ENCODE data around the gene CAMSAP3.

The CAMSAP3 gene

GRCh38 chr19:7645163-7645562 is 49.5 kb downstream of the CAMSAP3 start:
- no peak overlapping the region for H3K4me3 ChIP-seq (ENCODE audit: low read length)
- H3K4me1 ChIP-seq (ENCODE audit: insufficient read depth, low read length), result no peaks in the 10 kb centered on the region
- peaks cover 1% of the 10 kb centered on the region for H3K27me3 ChIP-seq (ENCODE audit: insufficient read depth, low read length)
- H3K9me3 ChIP-seq (ENCODE audit: low read length), result no peaks in the 10 kb centered on the region
- H2AFZ ChIP-seq (ENCODE audit: low read depth, low read length), result no peak overlapping the region
- no peaks in the 10 kb centered on the region for H3K36me3 ChIP-seq (ENCODE audit: insufficient read depth, low read length)

- H3K27me3 ChIP-seq (ENCODE audit: insufficient read depth, low read length), result peaks cover 5% of the 10 kb centered on the region
- H3K36me3 ChIP-seq (ENCODE audit: insufficient read depth, low read length), result no peaks in the 10 kb centered on the region
- H3K4me1 ChIP-seq (ENCODE audit: insufficient read depth, low read length), result no peaks in the 10 kb centered on the region
- H3K4me3 ChIP-seq (ENCODE audit: low read length), result no peak overlapping the region
- no peaks in the 10 kb centered on the region for H3K9me3 ChIP-seq (ENCODE audit: low read length)
- no peak overlapping the region for H2AFZ ChIP-seq (ENCODE audit: low read depth, low read length)
These were observed 50.2 kb downstream of the CAMSAP3 start for GRCh38 chr19:7645656-7646425.

GRCh38 chr19:7646426-7646700 is 50.7 kb downstream of the CAMSAP3 start:
- Histone ChIP-seq H3K36me3 (ENCODE audit: insufficient read depth, low read length) (no peaks in the 10 kb centered on the region), H3K27me3 (ENCODE audit: insufficient read depth, low read length) (peaks cover 10% of the 10 kb centered on the region), H3K4me3 (ENCODE audit: low read length) (no peak overlapping the region), H2AFZ (ENCODE audit: low read depth, low read length) (no peak overlapping the region), H3K9me3 (ENCODE audit: low read length) (no peaks in the 10 kb centered on the region), H3K4me1 (ENCODE audit: insufficient read depth, low read length) (no peaks in the 10 kb centered on the region)

- H3K4me1 ChIP-seq (ENCODE audit: insufficient read depth, low read length), result no peaks in the 10 kb centered on the region
- peaks cover 10% of the 10 kb centered on the region for H3K27me3 ChIP-seq (ENCODE audit: insufficient read depth, low read length)
- no peaks in the 10 kb centered on the region for H3K9me3 ChIP-seq (ENCODE audit: low read length)
- no peaks in the 10 kb centered on the region for H3K36me3 ChIP-seq (ENCODE audit: insufficient read depth, low read length)
- H2AFZ ChIP-seq (ENCODE audit: low read depth, low read length), result no peak overlapping the region
- no peak overlapping the region for H3K4me3 ChIP-seq (ENCODE audit: low read length)
These were observed 51.5 kb downstream of the CAMSAP3 start for GRCh38 chr19:7647156-7647555.

GRCh38 chr19:7648265-7649014 is 52.8 kb downstream of the CAMSAP3 start:
- Histone ChIP-seq H3K4me1 (ENCODE audit: insufficient read depth, low read length) (no peaks in the 10 kb centered on the region), H2AFZ (ENCODE audit: low read depth, low read length) (no peak overlapping the region), H3K27me3 (ENCODE audit: insufficient read depth, low read length) (peaks cover 10% of the 10 kb centered on the region), H3K9me3 (ENCODE audit: low read length) (no peaks in the 10 kb centered on the region), H3K36me3 (ENCODE audit: insufficient read depth, low read length) (no peaks in the 10 kb centered on the region), H3K4me3 (ENCODE audit: low read length) (no peak overlapping the region)

- Histone ChIP-seq H3K4me1 (ENCODE audit: insufficient read depth, low read length) (no peaks in the 10 kb centered on the region), H3K27me3 (ENCODE audit: insufficient read depth, low read length) (peaks cover 10% of the 10 kb centered on the region), H3K9me3 (ENCODE audit: low read length) (no peaks in the 10 kb centered on the region), H3K4me3 (ENCODE audit: low read length) (no peak overlapping the region), H3K36me3 (ENCODE audit: insufficient read depth, low read length) (no peaks in the 10 kb centered on the region), H2AFZ (ENCODE audit: low read depth, low read length) (no peak overlapping the region)
These were observed 54.5 kb downstream of the CAMSAP3 start for GRCh38 chr19:7650148-7650547.

- no peaks in the 10 kb centered on the region for H3K9me3 ChIP-seq (ENCODE audit: low read length)
- peak overlapping the region; percentile 18 for H3K4me3 ChIP-seq (ENCODE audit: low read length)
- H3K4me1 ChIP-seq (ENCODE audit: insufficient read depth, low read length), result no peaks in the 10 kb centered on the region
- no peaks in the 10 kb centered on the region for H3K36me3 ChIP-seq (ENCODE audit: insufficient read depth, low read length)
- H3K27me3 ChIP-seq (ENCODE audit: insufficient read depth, low read length), result peaks cover 10% of the 10 kb centered on the region
- H2AFZ ChIP-seq (ENCODE audit: low read depth, low read length), result no peak overlapping the region
These were observed 56.5 kb downstream of the CAMSAP3 start for GRCh38 chr19:7652061-7652641.

- Histone ChIP-seq H3K4me1 (ENCODE audit: insufficient read depth, low read length) (no peaks in the 10 kb centered on the region), H3K36me3 (ENCODE audit: insufficient read depth, low read length) (no peaks in the 10 kb centered on the region), H3K27me3 (ENCODE audit: insufficient read depth, low read length) (peaks cover 10% of the 10 kb centered on the region), H3K9me3 (ENCODE audit: low read length) (no peaks in the 10 kb centered on the region), H2AFZ (ENCODE audit: low read depth, low read length) (no peak overlapping the region), H3K4me3 (ENCODE audit: low read length) (no peak overlapping the region)
These were observed 58.7 kb downstream of the CAMSAP3 start for GRCh38 chr19:7654401-7654800.

GRCh38 chr19:7655581-7655980 is 59.9 kb downstream of the CAMSAP3 start:
- H2AFZ ChIP-seq (ENCODE audit: low read depth, low read length), result no peak overlapping the region
- H3K36me3 ChIP-seq (ENCODE audit: insufficient read depth, low read length), result no peaks in the 10 kb centered on the region
- H3K4me3 ChIP-seq (ENCODE audit: low read length), result no peak overlapping the region
- H3K4me1 ChIP-seq (ENCODE audit: insufficient read depth, low read length), result no peaks in the 10 kb centered on the region
- peaks cover 6% of the 10 kb centered on the region for H3K27me3 ChIP-seq (ENCODE audit: insufficient read depth, low read length)
- H3K9me3 ChIP-seq (ENCODE audit: low read length), result no peaks in the 10 kb centered on the region

GRCh38 chr19:7657131-7657751 is 61.6 kb downstream of the CAMSAP3 start:
- no peak overlapping the region for H2AFZ ChIP-seq (ENCODE audit: low read depth, low read length)
- H3K4me1 ChIP-seq (ENCODE audit: insufficient read depth, low read length), result no peaks in the 10 kb centered on the region
- no peaks in the 10 kb centered on the region for H3K9me3 ChIP-seq (ENCODE audit: low read length)
- H3K27me3 ChIP-seq (ENCODE audit: insufficient read depth, low read length), result no peaks in the 10 kb centered on the region
- H3K36me3 ChIP-seq (ENCODE audit: insufficient read depth, low read length), result no peaks in the 10 kb centered on the region
- H3K4me3 ChIP-seq (ENCODE audit: low read length), result no peak overlapping the region

GRCh38 chr19:7658219-7658686 is 62.6 kb downstream of the CAMSAP3 start:
- Histone ChIP-seq H3K4me1 (ENCODE audit: insufficient read depth, low read length) (no peaks in the 10 kb centered on the region), H3K4me3 (ENCODE audit: low read length) (no peak overlapping the region), H2AFZ (ENCODE audit: low read depth, low read length) (peak overlapping the region; percentile 23), H3K36me3 (ENCODE audit: insufficient read depth, low read length) (no peaks in the 10 kb centered on the region), H3K27me3 (ENCODE audit: insufficient read depth, low read length) (no peaks in the 10 kb centered on the region), H3K9me3 (ENCODE audit: low read length) (no peaks in the 10 kb centered on the region)

- H3K27me3 ChIP-seq (ENCODE audit: insufficient read depth, low read length), result no peaks in the 10 kb centered on the region
- no peaks in the 10 kb centered on the region for H3K36me3 ChIP-seq (ENCODE audit: insufficient read depth, low read length)
- no peaks in the 10 kb centered on the region for H3K9me3 ChIP-seq (ENCODE audit: low read length)
These were observed 66.3 kb downstream of the CAMSAP3 start for GRCh38 chr19:7661744-7662538.

More at GRCh38 chr19:7661744-7662538, 66.3 kb downstream of the CAMSAP3 start:
- Histone ChIP-seq H2AFZ (ENCODE audit: low read depth, low read length) (no peak overlapping the region), H3K4me1 (ENCODE audit: insufficient read depth, low read length) (no peaks in the 10 kb centered on the region), H3K4me3 (ENCODE audit: low read length) (no peak overlapping the region)
